Endothelial cell (in vitro differentiated cells): ENCODE data around the gene SLC9A3. TPM values are rescaled to one million over a fixed set of nuclear protein-coding genes. Genes with fewer than 3 reads are reported as not detected.

Experiments used
- DNase-seq: peaks from one replicate; pipeline ENCODE4 v3.0.0; 2021; ENCODE audit warnings: low spot score
- H3K27ac Mint-ChIP-seq: one replicate; pipeline ENCODE4 v1.8.0; 2021; ENCODE audit warnings: mixed read lengths, inconsistent platforms; ENCODE audit not compliant: unreplicated experiment
- H3K27me3 Mint-ChIP-seq: one replicate; pipeline ENCODE4 v1.8.0; 2021; ENCODE audit warnings: mild to moderate bottlenecking, moderate library complexity, mixed read lengths, inconsistent platforms; ENCODE audit not compliant: unreplicated experiment
- H3K36me3 Mint-ChIP-seq: one replicate; pipeline ENCODE4 v1.8.0; 2021; ENCODE audit warnings: mild to moderate bottlenecking, low read depth, mixed read lengths, inconsistent platforms; ENCODE audit not compliant: unreplicated experiment
- H3K4me1 Mint-ChIP-seq: one replicate; pipeline ENCODE4 v1.8.0; 2021; ENCODE audit warnings: mild to moderate bottlenecking, mixed read lengths, inconsistent platforms; ENCODE audit not compliant: unreplicated experiment
- H3K4me3 Mint-ChIP-seq: one replicate; pipeline ENCODE4 v1.8.0; 2021; ENCODE audit warnings: mild to moderate bottlenecking, mixed read lengths, inconsistent platforms; ENCODE audit not compliant: unreplicated experiment
- H3K9me3 Mint-ChIP-seq: one replicate; pipeline ENCODE4 v1.8.0; 2021; ENCODE audit warnings: mixed read lengths, inconsistent platforms; ENCODE audit not compliant: unreplicated experiment
- CTCF ChIP-seq: fragments of 200-600 bp; sonication (generic); IDR thresholded peaks from one replicate; pipeline ENCODE4 v1.5.0; 2021; ENCODE audit warnings: antibody characterized with exemption; ENCODE audit not compliant: unreplicated experiment
- total RNA-seq: library from RNA; stranded (reverse); fragmentation: NEBNext Ultra II Directional; extraction: Animal tissue kit (Norgen Biotek cat#: 25700); gene quantifications from one replicate; pipeline ENCODE4 v1.2.1, GENCODE V29; 2021; ENCODE audit not compliant: unreplicated experiment

The SLC9A3 gene
- total RNA-seq, 1 donor from 2014 or later = 1.1 TPM

GRCh38 chr5:555058-555623, 30.9 kb upstream of the SLC9A3 start:
- no peak overlapping the region for H3K27ac Mint-ChIP-seq
- H3K27me3 Mint-ChIP-seq = peaks cover 19% of the 10 kb centered on the region
- no peak for DNase-seq
- no peaks in the 10 kb centered on the region for H3K9me3 Mint-ChIP-seq
- no peak for TF ChIP-seq CTCF
- H3K4me1 Mint-ChIP-seq = peaks cover 3% of the 10 kb centered on the region
- H3K36me3 Mint-ChIP-seq = peaks cover 5% of the 10 kb centered on the region
- no peak overlapping the region for H3K4me3 Mint-ChIP-seq

GRCh38 chr5:554284-554988, 30.2 kb upstream of the SLC9A3 start:
- H3K27ac Mint-ChIP-seq = no peak overlapping the region
- no peaks in the 10 kb centered on the region for H3K9me3 Mint-ChIP-seq
- H3K36me3 Mint-ChIP-seq = peaks cover 5% of the 10 kb centered on the region
- H3K4me1 Mint-ChIP-seq = peaks cover 3% of the 10 kb centered on the region
- H3K4me3 Mint-ChIP-seq = no peak overlapping the region
- peaks cover 15% of the 10 kb centered on the region for H3K27me3 Mint-ChIP-seq
- TF ChIP-seq CTCF = no peak
- DNase-seq = no peak

- H3K27ac Mint-ChIP-seq = no peak overlapping the region
- H3K4me1 Mint-ChIP-seq = peaks cover 3% of the 10 kb centered on the region
Measured at GRCh38 chr5:553874-554273, 29.6 kb upstream of the SLC9A3 start.

GRCh38 chr5:551406-551805, 27.2 kb upstream of the SLC9A3 start:
- DNase-seq = no peak
- Mint-ChIP-seq H3K27me3 (peaks cover 3% of the 10 kb centered on the region), H3K4me1 (peaks cover 3% of the 10 kb centered on the region), H3K27ac (no peak overlapping the region), H3K36me3 (no peaks in the 10 kb centered on the region), H3K9me3 (no peaks in the 10 kb centered on the region), H3K4me3 (no peak overlapping the region)
- TF ChIP-seq CTCF = no peak

More at GRCh38 chr5:553874-554273, 29.6 kb upstream of the SLC9A3 start:
- DNase-seq = no peak
- no peak overlapping the region for H3K4me3 Mint-ChIP-seq
- no peak for TF ChIP-seq CTCF
- peaks cover 12% of the 10 kb centered on the region for H3K27me3 Mint-ChIP-seq
- H3K36me3 Mint-ChIP-seq = peaks cover 5% of the 10 kb centered on the region
- H3K9me3 Mint-ChIP-seq = no peaks in the 10 kb centered on the region

GRCh38 chr5:549229-549628, 25.0 kb upstream of the SLC9A3 start:
- no peak for TF ChIP-seq CTCF
- Mint-ChIP-seq H3K36me3 (no peaks in the 10 kb centered on the region), H3K4me3 (no peak overlapping the region)

More at GRCh38 chr5:549229-549628, 25.0 kb upstream of the SLC9A3 start:
- Mint-ChIP-seq H3K9me3 (no peaks in the 10 kb centered on the region), H3K27ac (no peak overlapping the region), H3K27me3 (peaks cover 3% of the 10 kb centered on the region), H3K4me1 (peaks cover 3% of the 10 kb centered on the region)
- no peak for DNase-seq
